ENCODE measurements around the gene GAS2.
A peak's percentile ranks its signal among the peaks of the same experiment; 100 is the strongest.

GAS2 gene

DNA sequence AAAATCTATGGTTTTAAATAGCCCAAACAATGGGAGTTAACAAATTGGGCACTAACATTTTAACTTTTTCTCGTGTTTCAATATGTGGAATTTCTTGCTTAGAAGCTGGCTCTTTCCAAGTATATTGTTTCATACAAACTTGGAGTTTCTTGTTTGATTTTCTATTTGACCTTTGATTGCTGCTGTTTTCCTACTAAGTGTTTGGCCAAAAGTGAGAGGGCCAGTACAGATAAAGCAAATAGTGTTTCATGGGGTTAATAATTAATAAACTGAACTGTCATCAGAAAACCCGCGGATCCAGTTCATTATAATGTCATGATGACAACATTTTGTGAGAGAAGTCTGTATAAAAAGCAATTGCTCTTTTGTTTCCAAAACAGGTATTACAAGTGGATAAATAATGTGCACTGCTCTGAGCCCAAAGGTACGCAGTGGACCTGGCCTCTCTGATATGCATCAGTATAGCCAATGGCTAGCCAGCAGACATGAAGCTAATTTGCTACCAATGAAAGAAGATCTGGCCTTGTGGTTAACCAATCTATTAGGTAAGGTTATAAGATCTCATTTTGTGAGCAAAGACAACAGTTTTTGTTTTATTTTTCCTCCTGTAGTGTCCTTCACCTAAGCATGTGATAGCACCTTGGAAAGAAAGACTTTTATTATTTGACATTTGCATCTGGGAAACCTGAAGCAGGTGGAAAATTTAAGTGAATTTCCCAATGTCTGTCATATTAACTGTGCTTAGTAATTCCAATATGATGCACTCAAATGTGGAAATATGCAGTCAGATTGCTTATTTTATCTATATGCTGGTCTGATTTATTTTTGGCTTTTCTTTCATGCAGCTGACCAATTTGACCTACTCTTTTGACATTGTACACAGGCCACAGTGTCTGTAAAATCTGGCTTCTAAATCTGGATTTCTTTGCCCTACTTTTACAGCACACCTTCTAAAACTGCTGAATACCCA lies 8.3 kb downstream of the GAS2 start:
- no peak for DNase-seq

DNA sequence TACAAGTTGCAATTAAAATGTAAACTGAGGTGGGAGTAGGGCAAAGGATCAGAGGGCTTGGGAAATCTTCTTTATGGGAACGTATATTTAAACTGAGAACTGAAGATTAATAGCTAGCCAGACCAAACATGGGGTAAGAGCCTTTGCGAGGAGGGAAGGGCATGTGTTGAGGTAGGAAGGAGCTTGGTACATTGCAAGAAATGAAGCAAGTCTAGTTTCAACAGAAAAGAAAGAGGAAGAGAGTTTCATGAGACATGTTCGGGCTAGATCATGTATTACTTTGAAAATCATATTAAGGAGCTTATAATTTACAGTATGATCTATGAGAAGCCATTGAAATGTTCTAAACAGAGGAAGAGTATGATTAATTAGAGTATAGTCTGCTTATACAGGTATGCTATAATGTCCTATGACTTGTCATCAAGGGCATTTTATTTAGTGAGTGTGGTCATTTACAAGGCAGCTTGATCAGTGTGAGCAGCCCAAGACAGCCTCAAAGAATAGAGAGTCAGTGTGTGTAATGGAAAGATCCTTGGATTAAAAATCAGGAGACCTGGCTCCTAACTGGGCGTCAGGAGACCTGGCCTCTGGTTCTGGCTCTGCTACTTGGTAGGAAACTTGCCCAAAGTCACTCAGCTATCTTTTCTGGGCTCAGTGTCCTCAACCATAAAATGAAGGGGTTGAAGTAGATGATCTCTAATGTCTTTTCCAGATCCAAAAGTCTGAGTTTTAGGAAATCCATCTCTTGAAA lies 10.9 kb downstream of the GAS2 start:
- no peak for DNase-seq

DNA sequence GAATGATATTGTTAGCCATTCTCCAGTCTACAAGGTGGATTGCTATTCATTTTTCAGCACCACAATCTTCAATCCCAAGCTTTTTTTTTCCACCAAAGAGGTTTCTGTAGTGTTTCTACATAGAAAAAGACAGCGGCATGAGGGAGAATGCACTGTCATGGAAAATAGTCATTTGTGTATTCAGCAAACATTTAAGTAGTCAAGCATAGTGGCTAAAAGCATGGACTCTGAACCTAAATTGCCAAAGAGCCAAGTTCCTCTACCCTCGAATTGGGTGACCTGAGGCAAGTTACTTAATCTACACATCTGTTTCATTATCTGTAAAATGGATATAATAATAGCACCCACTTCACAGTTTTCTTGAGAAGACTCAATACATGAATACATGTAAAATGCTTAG lies 14.2 kb downstream of the GAS2 start:
- no peak for DNase-seq

DNA sequence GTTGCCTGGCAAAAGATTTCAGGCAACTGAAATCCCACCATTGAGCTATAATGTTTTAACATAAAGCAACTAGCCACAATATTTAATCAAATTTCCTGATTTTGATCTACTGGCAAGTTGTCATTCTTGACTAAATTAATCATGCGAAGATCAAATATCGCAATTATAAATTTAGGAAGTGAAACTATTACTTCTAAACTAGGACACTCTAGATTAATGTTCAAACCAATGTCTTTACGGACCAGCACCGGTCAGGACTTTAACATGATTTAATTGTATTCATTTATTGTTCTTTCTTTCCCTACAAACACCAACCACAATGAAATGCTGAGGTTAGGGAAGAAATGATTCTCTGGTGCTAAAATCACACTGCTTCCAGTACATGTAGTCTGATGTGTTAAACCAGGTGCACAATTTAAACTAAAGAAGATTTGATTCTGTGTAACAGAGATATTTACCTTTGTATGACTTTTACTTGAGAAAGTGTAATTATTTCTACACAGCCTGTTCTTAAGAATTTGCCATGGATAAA lies 14.9 kb downstream of the GAS2 start:
- DNase-seq, result no peak

DNA sequence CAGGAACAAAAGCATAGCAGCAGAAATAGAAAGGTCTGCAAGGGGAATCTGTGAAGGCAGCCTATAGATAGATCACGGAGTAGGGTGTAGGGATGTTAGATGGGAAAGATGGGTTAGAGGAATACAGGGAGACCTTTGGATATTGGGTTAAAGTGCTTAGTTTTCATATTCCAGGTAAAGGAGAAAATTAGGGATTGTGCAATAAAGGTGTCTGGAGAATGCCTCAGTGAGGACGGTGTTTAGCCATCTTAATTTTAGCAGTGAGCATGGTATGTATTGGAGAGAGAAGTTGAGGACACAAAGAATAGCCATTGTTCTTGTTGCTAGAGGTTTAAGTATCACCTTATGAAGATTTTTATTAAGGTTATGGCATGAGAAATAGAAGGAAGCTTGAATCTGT lies 17.7 kb downstream of the GAS2 start:
- no peak for DNase-seq

DNA sequence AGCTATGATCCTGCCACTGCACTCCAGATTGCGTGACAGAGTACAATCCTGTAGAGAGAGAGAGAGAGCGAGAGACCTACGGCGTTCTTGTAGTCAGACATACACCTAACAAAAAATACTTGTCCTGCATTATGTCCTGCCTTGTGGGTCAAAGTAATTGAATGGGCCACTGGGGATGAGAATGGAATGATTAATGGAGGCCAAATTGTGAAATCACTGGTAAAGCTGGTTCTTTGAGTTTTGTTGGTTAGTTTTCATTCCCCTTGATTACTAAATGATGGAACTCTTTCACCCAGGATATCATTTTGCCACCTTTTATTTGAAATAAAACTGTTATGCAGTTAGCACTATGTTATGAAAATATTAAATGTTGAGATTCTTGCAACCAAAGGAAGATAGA lies 18.7 kb downstream of the GAS2 start:
- DNase-seq, result no peak

DNA sequence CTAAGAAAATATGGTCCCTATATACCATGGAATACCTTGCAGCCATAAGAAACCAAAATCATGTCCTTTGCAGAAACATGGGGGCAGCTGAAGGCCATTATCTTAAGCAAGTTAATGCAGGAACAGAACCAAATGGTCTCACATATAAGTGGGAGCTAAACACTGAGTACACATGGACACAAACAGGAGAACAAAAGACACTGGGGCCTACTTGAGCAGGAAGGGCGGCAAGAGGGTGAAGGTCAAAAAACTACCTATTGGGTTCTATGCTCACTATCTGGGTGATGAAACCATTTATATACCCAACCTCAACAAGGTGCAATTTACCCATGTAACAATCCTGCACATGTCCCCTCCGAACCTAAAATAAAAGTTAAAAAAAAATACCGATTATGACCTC lies 22.5 kb downstream of the GAS2 start:
- DNase-seq, result no peak

DNA sequence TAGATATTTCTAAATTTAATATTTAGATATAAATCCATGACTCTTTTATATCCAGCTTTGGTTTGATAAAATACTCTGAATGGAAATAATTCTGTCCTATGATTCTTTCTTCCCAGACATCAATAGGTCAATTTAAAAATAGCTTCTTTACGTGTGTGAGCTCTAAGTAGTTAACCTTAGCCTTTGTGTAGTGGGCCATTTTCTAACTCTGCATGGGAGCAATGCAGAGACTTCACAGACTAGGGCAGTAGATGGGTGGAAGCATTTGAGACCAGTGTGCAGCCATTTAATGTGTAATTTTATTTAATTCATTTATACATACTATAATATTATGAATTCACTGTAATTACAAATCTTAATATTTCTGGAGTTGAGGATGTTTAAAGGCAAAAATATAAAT lies 23.8 kb downstream of the GAS2 start:
- DNase-seq, result no peak

DNA sequence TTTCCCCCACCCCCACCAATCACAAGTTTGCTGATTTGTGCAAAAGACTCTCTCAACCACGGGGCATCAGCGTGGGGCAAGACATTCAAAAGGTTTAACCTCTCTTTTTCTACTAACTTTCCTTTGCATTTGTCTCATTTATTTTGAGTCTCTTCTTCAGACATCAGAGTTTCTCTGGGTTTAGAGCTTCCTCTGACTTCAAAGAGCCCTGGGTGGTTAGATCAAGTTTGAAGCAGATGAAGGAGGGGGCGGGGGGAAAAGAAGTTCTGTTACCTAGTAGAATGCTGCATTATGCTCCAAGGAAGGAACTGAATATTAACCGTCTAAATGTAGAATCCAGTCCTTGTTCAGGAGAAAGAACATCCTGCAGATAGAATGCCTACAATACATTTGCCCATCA lies 24.5 kb downstream of the GAS2 start:
- no peak for DNase-seq

DNA sequence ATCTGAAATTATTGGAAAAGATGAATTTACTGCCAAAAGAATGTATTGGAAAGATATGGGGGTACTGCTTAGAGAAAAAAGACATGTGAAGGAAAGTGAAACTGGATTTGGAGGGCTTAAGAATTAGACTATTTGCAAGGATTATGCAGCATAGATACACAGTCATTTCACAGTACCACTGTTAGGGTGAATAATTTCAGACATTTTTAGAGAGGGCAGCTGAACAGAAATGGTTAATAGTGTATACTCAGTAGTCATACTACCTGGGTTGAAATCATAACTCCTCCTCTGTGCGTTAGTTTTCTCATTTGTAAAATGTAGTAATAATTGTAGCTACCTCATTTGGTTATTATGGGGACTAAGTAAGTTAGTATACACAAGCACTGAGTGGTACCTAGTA lies 33.0 kb downstream of the GAS2 start:
- no peak for DNase-seq

DNA sequence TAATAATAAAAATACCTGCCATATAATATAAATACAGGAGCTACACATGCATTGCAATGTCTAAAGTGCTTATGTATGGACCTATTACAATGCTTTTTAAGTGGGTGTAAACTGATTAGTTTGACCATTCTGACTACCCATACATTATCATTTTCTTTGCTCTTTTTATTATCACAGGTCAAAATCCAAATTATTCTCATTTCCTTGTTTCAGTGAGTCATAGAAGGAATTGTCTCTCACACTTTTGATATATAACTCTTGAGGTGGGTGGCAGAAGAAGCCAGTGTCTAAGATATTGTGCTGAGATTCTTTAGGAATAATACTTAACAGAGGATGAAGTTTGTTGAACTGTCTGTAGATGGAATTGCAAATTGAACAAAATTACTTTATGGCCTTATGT lies 35.6 kb downstream of the GAS2 start:
- DNase-seq, result no peak

DNA sequence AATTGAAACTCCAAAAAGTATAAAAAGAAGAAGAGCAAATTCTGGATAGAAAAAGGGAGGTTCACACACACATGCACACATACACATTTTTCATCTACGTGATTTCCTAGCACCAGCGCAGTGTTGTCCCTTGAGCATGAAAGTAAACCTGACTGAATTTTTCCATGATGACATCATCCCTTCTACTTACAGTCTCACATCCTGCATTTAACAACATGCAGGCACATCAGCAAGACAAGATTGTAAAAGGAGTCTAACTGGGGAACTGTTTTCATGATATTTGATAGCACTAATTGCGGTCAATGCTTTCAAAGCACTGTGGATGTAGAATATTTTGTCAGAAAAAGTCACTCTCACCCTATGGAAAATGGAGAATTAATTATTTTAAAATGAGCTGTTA lies 36.6 kb downstream of the GAS2 start:
- DNase-seq, result peak; percentile 38

DNA sequence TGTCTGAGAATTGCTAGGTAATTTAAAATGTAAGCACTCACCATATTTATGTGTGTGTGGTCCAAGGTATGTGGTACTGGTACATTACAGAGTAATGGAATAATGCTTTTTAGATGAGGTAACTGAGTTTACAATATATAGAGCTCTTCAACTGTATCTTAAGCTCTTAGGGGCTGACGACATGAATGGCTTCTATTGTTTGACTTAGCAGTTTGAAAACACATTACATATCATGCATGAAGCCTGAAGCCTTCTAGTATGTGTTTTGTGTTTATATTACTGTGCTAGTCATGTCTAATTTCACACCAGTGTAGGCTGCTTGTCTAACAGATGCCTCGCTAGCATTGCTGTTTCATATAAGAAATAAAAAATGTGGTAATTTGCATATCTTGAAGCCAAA lies 37.2 kb downstream of the GAS2 start:
- DNase-seq, result no peak

DNA sequence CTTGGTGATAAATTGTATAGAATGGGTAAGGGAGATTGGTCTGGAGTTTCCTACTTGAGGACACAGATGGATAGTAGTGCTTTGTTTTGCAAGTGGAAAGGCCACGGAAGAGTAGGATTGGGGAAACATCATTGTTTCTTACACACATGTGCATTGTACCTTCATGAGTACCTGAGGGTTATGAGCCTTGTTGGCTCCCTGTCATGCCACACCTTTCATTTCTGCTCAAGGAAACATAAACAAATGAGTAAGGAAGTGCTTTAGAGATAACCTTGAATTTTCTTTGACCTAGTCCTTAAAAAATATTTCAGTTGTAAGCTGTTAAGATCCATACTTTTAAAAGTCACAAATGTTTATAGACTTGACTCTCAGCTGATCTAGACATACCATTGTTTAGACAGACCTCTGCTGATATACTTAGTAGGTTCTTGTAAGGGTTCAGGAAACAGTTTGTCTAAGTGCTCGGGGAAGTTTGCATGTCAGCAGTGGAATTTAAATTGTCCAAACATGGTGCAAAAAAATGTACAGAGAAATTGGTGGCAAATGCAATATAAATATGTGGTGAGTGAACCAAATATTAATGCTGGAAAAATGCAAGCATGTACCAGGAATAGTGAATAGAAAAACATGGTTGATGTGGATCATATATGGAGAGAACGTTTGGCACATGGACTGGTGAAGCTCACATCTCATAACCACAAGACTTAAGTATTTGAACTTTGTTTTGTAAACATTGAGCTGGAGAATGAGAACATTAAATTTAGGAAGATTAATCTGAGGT lies 40.9 kb downstream of the GAS2 start:
- no peak for DNase-seq

DNA sequence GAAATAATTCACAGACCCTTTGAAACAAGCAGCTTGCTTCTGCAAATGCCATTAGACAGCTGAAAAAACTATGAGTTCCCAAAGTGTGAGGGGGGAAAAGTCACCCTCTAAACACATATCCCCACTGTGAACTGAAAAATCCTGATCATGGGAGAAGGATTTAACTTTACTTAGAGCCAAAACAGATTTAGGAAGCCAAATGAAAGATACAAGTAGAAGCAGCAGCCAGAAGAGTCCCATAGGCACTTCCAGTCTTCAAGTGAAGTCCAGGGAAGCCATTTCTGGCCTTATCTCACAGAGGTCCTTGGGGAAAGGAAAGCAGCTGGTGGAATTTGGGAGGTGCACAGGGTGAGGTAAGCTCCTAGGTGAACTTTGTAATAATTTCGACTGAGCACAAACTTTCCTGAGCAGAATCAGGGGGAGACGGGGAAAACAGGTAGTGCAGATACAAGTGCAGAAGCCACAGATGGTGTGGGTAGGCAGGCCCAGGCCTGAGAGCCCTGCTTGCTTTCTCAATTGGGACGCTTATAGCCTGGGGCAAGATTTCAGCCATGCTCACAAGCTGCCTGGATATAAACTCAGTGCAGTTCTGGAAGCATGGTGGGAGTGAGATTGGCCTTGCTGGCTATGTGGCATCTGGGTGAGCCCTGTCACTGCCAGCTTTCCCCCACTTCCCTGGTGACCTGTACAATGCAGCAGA lies 44.8 kb downstream of the GAS2 start:
- DNase-seq, result no peak

DNA sequence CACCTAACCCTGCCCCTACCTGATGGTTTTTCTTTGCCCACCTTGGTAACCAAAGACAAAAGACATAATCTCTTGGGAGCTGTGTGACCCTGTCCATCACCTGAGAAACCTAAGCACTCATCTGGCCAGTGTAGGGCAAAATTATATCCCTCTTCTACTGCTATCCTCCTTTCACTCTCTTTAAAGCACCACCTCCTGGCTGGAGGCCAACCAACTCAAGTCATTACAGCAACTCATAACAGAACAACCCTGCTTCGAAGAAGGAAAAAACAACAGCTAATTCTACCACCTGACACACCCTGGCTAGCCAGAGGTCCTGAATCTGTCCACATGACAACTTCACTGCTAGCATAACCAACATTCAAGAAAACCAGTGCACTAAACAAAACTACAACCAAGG lies 45.5 kb downstream of the GAS2 start:
- no peak for DNase-seq

DNA sequence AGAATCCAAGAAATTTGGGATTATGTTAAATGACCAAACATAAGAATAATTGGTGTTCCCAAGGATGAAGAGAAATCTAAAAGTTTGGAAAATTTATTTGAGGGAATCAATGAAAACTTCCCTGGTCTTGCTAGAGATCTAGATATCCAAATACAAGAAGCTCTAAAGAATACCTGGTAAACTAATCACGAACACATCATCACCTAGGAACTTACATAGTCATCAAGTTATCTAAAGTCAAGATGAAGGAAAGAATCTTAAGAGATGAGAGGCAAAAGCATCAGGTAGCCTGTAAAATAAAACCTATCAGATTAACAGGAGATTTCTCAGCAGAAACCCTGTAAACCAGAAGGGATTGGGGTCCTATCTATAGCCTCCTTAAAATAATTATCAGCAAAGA lies 46.9 kb downstream of the GAS2 start:
- DNase-seq, result no peak

DNA sequence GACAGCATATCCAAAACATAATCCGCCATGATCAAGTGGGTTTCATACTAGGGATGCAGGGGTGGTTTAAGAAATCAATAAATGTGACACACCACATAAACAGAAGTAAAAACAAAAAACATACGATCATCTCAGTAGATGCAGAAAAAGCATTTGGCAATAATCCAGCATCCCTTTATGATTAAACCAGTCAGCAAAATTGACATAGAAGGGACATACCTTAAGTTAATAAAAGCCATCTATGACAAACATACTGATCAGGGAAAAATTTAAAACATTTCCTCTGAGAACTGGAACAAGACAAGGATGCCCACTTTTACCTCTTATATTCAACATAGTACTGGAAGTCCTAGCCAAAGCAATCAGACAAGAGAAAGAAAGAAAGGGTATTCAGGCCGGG lies 49.6 kb downstream of the GAS2 start:
- DNase-seq, result no peak

DNA sequence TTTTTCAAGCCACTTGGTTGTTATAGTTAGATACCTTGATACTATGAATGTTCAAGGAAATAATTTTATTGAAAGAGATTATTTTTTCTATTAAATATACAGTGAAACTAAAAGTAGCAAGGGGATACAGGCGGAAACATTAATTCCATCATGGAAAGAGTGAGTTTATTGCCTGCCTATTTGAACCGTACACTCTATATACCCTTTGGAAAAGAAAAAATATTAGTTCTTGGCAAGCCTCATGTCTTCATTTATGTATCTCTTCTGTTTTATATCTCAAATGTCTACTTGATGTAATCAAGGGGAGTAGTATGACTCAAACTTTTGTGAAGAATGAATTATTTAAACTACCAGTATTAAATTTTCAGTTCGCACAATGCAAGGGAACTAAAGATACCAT lies 54.0 kb downstream of the GAS2 start:
- DNase-seq, result no peak

DNA sequence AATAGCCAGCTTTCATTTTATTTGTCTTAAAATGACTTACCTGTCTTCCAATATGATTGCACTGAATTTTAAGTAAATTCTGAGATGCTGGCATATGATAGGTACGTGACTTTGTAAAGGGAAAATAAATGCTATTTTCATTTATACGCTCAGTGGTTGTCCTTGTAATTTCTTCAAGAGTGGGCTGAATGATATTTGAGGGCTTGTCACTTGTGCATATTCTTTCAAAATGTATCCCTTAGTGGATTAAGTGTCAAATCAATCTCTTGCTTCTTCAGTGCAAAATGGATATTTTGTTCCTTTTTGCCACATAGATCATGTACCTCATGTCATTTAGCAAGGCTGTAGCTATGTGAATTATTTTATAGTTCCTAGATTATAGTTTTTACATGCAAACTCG lies 56.9 kb downstream of the GAS2 start:
- no peak for DNase-seq

DNA sequence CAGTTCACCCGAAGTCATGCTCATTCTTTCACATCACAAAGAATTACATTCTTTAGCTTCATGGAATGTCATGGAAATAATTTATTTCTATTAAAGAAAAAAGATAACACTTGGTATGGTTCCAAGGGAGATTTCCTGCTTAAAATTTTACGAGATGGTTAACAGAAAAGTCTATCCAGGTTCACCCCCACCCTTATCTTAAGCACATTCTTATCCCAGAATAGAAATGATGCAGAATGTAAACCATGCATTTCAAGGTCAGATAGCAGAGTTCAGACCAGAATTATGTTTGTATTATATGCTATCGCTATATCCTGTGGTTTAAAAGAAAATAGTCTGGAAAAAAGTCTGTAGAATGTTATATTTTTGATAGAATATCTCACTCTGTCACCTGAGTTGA lies 58.7 kb downstream of the GAS2 start:
- no peak for DNase-seq

DNA sequence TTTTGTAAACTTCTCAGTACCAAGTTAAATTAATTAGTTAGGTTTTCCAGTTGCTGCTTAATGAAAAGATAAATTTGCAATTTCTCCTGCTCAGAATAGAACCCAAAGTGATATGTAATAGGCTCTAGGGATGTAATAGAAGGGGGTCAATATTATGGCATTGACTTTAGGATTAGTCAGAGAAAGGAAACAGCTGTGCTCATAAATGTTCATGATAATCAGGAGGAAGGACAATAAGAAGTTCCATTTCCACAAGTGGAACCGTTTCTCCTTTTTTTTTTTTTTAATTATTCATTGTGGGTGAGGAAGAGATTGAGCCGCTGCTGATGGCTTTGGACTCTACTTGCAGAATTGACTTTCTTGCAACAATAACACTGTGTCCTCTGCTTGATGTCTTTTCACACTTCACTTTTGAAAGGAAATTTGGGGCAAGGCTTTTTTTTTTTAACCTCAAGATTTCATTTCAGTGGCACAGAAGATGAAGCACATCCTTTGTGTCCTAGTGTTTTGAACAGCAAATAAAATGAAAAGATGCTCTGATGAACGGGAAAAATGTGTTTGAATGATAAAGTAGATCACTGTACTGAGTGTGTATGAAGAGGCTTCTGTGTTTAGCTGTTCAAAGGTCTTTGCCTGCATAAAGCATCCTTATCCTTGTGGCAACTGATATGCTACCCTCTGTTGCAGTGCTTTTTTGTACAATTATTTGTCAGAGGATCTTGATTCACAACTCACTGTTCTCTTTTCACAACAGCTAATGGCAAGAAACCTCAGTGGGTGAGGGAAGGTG lies 62.4 kb downstream of the GAS2 start:
- no peak for DNase-seq
